ENCODE data around the gene HM13.
"Not testable (repeated sequence)": the region's sequence is repeated elsewhere in the genome, so short reads cannot be mapped to it uniquely, and the experiment has no call there.

The HM13 gene, protein sequence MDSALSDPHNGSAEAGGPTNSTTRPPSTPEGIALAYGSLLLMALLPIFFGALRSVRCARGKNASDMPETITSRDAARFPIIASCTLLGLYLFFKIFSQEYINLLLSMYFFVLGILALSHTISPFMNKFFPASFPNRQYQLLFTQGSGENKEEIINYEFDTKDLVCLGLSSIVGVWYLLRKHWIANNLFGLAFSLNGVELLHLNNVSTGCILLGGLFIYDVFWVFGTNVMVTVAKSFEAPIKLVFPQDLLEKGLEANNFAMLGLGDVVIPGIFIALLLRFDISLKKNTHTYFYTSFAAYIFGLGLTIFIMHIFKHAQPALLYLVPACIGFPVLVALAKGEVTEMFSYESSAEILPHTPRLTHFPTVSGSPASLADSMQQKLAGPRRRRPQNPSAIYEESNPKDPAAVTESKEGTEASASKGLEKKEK

DNA sequence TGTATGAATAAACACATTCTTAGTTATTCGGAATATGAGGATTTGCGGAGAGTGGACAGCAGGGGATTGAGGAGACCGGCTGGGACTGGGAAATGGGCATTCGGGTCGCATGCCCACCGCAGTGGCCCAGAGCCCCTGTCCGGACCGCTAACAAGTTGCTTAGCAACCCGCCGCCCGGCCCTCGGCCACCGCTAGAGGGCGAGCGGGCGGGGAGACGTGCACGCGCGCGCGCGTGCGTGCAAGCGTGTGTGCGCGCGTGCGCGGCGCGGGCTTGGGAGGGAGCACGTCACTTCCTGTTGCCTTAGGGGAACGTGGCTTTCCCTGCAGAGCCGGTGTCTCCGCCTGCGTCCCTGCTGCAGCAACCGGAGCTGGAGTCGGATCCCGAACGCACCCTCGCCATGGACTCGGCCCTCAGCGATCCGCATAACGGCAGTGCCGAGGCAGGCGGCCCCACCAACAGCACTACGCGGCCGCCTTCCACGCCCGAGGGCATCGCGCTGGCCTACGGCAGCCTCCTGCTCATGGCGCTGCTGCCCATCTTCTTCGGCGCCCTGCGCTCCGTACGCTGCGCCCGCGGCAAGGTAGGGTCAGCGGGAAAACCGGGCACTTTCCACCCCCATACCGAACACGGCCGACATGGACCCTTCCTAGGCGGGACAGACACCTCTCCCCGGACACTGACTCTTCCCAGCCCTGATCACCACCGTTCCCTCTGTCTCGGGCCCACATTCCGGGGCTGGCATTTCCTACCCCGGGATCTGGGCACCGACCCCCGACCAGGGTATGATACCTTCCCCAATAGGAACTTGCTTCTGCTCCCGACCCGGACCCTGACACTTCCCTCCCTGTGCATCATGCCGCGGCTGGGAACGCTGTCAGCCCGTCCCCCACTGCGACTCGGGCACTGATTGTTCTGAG, at the start of gene HM13:
TSS of gene HM13 (plus strand) at position 289 of the 918 bp plus-strand sequence. CDS start at position 399, 110 bp downstream.
- peak; percentile 72 to 73 for DNase-seq (ENCODE audit: low read depth in 2 of 2)

DNA sequence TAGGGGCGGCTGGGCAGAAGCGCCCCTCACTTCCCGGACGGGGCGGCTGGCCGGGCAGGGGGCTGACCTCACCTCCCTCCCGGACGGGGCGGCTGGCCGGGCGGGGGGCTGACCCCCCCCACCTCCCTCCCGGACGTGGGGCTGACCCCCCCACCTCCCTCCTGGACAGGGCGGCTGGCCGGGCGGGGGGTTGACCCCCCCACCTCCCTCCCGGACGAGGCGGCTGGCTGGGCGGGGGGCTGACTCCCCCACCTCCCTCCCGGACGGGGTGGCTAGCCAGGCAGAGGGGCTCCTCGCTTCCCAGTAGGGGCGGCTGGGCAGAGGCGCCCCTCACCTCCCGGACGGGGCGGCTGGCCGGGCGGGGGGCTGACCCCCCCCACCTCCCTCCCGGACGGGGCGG, 43.3 kb upstream of the HM13 start:
- DNase-seq (ENCODE audit: low read depth in 2 of 2) = not testable (repeated sequence)

DNA sequence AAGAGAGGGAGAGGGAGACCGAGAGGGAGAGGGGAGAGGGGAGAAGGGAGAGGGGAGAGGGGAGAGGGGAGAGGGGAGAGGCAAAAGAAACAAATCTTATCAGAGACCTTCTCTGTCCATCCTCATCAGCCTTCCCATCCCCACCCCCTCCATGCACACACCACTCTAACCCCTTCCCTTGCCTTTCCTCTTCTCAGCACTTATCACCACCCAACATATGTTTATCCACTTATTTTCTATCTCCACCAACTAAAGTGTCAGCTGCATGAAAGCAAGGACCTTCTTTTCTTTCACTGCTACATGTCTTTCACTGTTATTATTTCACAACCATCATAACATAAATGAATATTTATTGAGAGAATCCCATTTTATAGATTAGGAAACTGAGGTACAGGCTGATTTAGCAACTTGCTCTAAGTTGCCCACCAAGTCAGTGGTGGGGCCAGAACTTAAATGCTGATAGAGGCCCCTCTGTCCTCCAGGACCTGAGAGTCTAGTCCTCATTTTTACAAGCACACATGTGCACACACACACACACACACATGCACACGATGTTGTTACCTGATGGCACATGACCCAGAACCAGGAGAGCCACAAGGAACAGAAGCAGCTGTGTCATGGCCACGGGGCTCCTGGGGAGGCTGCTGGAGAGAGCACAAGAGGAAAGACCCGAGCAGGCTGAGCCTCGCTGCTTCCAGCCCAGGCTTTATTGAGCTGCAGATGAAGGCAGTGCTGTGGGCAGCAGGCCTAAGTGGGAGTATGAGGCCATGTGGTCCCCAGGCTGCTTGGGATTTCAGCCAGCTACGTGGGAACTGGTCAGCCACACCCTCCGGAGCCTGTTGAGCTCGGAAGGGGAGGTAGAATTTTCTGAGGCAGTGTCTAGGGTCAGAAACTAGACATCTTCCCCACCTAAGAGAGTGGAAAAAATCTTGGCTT, 41.6 kb upstream of the HM13 start:
- DNase-seq (ENCODE audit: low read depth in 2 of 2) = no peak

DNA sequence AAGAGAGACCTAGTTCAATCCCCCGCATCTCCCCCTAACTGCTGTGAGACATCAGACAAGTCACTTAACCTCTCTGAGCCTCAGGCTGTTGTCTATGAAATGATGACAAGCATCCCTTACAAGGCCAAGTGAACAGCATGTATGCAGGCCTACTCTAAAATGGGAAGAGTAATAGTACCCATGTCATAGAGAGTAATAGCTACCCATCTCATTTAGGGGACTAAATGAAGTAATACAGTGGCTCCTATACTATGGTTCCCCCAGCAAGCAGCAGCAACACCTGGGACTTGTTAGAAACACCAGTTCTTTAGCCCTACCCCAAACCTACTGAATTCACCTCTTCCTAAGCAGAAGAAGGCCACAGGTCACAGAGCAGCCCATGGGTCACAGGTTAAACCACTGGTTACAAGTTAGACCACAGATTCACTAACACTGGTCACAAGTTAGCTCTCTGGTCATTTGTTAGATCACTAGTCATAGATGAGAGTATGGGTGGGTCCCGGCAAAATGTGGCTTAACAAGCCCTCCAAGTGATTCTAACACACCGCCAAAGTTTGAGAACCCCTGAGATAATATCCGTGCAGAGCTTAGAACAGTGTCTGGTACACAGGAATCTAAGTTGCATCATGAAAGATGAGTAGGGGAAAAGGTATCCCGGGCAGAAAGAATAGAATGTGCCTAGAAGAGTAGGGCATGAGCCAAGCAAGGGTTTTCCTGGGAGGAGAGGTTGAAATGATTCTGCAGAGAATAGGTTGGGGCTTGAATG, 40.7 kb upstream of the HM13 start:
- DNase-seq (ENCODE audit: low read depth in 2 of 2) = no peak

DNA sequence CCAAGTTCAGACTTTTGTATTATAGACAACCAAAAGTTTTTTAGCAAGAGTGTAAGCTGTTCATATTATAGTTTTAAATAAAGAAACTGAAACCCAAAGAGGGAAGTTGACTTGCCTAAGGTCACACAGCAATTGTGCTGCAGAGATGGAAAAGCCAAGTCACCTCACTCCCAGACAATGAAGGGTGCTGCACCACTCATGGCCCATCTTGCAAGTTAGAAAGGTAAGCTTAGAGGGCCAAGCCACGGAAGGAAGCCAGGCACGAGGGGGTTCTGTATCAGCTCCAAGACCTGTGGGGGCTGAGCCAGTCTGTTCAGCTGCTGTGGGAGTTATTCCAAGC, 40.2 kb upstream of the HM13 start:
- DNase-seq (ENCODE audit: low read depth in 2 of 2) = no peak

DNA sequence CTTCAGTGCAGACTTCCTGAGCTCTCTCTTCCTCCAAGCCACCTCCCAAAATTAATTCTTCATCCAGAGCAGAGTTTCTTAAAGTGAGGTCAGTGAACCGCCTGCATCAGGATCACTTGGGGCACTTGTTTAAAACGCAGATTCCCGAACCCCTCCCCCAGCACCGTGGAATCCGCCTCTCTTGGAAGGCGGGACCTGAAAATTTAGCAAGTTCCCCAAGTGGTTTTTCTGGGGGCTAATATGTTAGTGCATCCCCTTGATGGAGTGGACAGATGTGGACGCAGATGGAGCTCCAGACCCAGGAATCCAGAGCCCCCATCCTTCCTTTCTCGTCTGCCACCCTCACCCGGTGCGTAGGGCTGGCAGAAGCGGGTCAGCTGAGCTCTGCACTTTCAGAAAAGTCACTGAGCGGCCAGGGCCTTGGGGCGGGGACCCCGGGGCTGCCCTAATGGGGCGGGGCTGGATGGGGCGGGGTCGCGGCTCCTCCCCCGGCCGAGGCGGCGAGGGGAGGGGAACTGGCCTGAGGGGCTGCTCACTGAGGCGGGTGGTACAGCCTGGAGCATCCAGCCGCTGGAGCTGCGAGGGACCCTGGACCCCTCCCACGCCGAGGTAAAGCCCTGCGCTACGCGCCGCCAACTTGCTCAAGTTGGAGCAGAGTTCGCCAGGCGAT, 39.3 kb upstream of the HM13 start, which contains the start of the genes DEFB124 and REM1:
TSS of gene DEFB124 (minus strand) at position 370 of the 670 bp plus-strand sequence. CDS start 2,114 bp downstream, outside the sequence.
TSS of gene REM1 (plus strand) at position 531 of the 670 bp plus-strand sequence. CDS start 1,158 bp downstream, outside the sequence.
- no peak for DNase-seq (ENCODE audit: low read depth in 2 of 2)

DNA sequence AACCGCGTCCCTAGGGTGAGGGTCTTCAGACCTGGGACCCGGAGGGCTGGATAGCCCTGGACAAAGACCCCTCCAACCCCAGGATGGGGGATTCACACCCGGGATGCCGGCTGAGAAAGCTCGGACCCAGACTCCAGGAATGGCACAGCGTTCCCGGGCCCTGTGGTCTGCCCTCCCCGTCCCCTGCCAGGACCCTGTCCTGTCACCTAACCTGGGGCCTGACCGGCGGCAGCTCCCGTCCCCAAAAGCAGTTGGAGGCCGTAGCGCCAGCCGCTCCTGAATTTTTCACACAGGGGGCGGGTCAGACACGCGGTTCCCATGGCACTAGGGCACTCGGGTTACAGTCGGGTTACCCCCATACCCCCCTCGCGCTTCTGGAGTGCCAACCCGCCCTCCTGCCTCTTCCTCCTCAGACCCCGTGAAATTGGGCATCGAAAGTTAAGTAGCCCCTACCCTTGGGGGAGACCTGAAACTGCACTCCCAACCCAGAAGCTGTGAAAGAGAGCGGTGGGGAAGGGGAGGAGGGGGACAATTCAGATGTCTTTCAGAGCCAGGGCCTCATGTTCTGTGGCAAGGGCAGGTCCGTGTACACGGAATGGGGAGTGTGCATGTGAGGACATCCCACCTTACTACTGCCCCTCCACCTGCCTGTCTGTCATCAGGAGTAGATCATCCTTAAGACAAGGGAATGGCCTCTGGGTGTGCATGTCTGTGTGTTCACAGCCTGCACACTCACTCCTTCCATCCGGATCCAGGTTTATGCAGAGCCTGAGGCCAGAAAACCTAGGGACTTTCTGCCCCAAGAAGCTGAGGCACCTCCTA, 38.6 kb upstream of the HM13 start:
- DNase-seq (ENCODE audit: low read depth in 2 of 2) = no peak

DNA sequence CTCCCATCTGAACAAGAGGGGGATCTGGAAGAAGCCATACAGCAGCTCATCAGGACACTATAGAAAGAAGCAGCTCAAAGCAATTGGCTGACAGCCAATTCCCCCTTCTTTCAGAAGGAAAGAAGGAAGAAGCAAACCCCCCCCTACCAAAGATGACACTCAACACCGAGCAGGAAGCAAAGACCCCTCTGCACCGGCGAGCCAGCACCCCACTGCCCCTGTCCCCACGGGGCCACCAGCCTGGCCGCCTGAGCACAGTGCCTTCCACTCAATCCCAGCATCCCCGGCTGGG, 38.0 kb upstream of the HM13 start:
- no peak for DNase-seq (ENCODE audit: low read depth in 2 of 2)

DNA sequence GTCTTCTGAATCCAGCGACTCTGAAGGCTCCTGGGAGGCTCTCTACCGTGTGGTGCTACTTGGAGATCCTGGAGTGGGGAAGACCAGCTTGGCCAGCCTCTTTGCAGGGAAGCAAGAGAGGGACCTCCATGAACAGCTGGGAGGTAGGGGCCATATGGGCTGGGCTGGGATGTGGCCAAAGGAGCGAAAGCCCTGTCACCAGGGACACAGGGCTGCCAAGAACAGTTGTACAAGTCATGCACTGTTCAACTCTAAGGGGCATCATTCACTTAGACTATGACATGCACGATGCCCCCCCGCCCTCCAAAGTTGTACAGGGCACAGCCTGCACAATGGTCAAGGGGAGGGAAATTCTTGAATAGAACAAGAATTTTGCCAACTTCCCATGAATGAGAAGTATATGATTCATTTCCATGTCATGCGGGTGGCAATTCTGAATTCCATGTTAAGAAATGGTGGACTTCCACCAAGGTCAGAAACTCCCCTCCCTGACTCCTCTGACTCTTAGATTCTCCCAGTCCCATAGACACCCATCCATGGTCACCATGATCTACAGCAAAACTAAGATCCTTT, 37.5 kb upstream of the HM13 start:
- no peak for DNase-seq (ENCODE audit: low read depth in 2 of 2)

DNA sequence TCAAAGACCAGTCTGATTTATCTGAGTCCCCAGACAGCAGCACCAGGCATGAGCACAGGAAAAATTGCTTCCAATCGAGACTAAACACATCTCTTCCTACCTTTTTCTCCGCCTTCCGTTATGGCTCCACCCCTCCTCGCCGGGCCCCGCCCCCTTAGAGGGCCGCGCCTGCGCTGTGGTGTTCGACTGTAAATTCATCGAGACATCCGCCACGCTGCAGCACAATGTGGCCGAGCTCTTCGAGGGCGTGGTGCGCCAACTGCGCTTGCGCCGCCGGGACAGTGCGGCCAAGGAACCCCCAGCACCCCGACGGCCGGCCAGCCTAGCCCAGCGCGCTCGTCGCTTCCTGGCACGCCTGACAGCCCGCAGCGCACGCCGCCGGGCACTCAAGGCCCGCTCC, 30.2 kb upstream of the HM13 start:
- no peak for DNase-seq (ENCODE audit: low read depth in 2 of 2)

DNA sequence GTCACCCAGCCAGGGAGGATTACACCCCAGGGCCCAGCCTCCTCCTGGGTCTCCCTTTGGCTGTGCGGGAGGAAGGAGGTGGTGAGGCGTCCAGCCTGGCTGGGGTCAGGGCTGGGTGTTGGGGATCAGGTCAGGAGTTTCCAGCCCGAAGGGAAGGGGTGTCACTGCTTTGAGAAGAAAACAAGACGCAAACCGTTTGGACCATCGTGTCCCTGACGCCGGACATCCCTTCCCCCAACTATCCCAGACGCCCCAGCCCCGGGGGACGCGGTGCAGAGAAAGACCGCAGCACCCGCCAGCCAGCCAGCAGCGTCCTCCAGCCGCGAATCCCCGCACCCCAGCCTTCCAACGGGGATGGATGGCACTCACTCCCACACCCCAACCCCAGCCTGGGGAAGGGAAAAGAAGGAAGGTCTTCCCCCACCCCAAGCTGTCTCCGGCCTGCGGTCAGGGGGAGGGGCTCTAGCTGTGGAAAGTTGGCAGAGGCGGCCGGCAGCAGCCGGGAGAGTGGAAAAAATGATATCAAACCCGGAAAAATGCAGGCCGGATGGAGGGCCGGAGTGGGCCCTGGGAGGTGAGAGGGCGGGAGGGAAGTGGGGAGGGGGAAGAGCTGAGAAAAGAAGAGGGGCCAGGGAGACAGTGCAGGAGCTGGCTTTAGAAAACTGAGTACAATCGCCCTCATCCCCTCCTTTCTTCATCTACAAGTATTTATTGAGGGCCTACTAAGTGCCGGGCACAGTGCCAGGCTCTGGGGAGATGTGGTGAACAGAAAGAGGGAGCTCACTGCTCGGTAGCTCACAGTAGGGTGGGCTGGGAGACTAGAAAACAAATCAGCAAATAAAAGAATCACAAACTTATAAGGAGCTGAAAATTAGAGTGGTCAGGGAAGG, 28.5 kb upstream of the HM13 start:
- DNase-seq (ENCODE audit: low read depth in 2 of 2) = no peak

DNA sequence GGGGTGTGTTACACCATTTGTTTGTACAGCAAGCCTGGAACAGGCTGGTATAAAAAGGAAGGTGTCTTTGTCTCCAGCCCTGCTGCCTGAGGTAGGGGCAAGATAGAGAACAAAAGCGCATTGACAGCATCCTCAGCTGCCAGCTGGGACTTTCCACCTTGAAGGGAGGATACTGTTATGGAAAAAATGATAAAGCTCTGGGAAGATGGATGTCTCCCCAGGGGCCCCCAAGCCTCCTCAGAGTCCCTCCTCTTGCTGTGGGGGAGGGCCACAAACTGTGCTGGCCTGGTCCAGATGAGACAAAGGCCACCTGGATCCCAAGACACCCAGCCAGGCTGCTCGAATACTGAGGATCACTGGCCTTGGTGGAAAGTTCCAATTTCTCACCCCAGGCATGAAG, 26.1 kb upstream of the HM13 start:
- no peak for DNase-seq (ENCODE audit: low read depth in 2 of 2)

DNA sequence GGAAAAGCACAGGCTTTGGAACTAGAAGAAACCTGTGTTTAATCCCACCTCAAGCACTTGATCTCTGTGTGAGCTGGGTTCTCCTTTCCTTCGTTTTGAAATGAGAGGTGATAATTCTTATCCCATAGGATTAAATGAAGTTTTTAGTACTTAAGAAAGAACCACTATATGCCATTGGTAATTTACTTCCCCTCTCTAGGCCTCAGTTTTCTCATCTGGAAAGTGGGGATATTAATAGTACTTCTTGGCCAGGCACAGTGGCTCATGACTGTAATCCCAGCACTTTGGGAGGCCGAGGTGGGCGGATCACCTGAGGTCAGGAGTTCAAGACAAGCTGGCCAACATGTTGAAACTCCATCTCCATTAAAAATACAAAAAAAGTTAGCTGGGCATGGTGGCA, 25.1 kb upstream of the HM13 start:
- DNase-seq (ENCODE audit: low read depth in 2 of 2) = no peak

DNA sequence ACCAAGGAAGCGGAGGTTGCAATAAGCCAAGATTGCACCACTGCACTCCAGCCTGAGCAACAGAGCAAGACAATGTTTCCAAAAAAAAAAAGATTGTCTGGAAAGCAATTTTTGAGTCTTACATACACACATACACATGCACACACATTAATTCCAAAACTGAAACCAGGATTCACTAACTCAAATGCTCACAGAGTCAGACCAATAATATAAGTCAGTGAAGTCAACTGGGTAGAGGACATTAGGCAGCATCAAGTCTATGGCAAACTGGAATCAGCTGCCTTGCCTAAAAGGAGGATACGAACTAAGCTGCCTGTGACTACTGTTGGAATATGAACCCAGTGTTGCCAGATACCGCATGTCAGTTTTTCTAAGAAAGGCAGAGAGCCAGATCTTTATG, 23.5 kb upstream of the HM13 start:
- DNase-seq (ENCODE audit: low read depth in 2 of 2) = no peak

DNA sequence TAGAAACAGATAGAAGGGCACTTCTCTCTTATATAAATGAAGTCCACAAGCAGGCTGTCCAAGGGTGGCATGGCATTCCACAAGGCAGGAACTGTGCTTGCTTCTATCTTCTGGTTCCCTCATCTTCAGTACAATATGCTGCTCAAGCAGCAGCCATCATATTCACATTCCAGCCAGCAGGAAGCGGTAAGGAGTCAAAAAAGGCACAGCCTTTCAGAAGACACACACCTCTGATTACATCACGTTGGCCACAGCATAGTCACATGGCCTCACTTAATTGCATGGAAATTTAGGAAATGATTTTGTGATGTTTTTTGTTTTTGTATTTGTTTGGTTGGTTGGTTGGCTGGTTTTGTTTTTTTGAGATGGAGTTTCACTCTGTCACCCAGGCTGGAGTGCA, 20.1 kb upstream of the HM13 start:
- DNase-seq (ENCODE audit: low read depth in 2 of 2) = no peak

DNA sequence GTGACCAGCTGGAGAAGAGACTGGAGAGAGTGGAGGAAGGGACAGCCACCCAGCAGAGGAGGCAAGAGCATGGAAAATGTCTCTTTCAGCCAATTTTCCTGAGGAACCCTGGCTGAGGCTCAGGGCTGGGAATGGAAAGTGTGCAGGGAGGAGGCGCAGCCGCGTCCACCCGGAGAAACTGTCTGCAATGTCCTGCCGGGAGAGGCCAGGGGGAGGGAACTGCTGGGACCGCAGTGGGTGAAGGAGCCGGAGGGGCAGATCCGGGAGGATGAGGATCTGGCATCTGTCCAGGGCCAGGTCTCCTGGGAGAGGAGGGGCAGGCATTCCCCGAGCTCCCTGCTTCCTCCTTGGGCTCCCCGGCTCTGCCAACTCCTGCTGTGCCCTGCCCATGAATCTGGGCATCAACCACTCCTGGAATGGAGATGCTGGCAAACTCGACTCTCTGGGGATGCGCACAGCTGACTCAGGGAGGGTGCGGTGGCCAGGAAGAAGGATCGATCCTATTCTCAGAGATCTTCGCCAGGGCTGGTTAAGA, 17.4 kb upstream of the HM13 start:
- DNase-seq (ENCODE audit: low read depth in 2 of 2) = no peak

DNA sequence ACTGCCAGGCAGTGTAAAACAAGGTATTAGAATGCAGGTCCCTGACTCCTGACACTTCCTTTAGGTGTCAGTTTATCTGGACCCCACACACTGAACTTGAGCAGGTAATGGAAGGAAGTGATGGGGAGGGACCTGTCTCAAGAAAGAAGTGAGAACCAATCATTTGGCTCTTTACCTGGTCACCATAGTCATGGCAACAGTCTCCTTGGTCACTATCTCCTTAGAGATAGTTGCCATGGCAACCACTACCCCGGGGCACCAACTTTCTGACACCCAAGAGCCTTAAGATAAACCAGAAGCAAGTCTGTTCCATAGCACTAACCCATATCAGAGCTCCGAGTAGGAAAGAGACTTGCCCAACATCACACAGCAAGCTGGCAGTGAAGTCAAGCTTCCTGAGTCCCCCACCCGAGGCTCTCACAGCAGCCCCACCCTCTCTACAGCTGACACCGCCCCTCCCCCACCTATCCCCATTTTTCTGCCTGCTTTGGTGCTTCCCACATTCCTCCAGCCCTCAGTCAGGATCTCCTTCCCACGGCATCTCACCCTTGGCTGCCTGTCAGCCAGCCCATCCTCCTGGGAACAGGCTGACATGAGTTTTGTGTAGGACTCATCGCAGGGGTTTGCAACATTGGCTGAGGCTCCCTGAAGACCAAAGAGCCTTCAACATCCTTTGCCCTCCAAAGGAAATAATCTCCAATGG, 16.3 kb upstream of the HM13 start:
- DNase-seq (ENCODE audit: low read depth in 2 of 2) = no peak
